Epithelial cell of proximal tubule (primary cell): ENCODE results near the gene LDAH. TPM values are rescaled to one million over a fixed set of nuclear protein-coding genes. Genes with fewer than 3 reads are reported as not detected.

Experiments used
- DNase-seq: peaks from one replicate; pipeline ENCODE4 v3.0.0-alpha.2; 2011; ENCODE audit warnings: low read depth
- H3K4me3 ChIP-seq: 2 replicates; pipeline ENCODE4 v1.5.1; 2011; ENCODE audit warnings: low read depth, mild to moderate bottlenecking, low read length
- total RNA-seq: library from RNA; depleted of rRNA; stranded (reverse); fragments of >200 nt; gene quantifications from 2 replicates; pipeline ENCODE4 v1.2.3, GENCODE V29; 2015
- TF ChIP-seq, protein P1 (sequence below): conservative IDR thresholded peaks from 2 replicates; pipeline ENCODE4 v1.5.1; 2012; ENCODE audit warnings: low read depth, mild to moderate bottlenecking, low read length

LDAH gene
- total RNA-seq, 1 donor from 2014 or later, result 16.5 TPM

DNA sequence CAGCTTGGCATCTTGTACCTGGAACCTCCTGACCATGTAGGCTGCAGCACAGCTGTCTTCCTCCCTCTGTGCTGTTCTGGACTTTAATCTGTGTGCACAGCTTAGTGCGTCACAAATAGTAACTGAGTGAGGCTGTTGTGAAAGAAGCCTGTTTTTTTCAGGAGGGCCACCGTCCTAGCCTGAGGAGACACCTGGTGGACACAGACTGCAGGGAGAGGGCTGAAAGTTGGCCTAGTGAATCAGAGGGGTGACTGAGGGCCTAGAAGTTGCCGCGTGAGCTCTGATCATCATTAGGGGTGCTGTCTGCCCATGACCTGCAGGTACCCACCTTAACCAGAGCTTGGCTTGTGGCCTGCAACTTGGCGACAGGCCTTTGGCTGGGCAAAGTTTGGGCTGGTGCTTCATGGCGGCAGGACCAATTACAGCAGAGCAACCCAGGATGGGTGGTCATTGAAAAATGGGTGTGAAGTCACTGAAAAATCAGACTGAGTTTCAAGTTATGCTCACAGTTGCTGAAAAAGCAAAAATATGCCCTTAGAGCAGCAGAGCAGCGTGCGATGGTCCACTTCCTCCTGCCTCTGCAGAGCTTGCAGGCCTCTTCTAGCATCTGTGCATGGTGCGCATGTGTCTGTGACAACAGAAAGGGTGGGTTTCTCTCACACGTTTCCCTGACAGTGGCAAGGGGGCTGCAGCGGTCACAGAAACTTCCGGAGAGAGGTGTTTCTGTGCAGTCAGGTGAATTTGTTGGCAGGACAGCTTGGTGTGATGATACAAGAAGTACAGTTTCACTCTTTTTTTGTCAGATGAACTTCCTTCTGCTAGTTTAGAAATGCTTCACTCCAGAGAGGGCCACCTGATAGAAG, 146.3 kb downstream of the LDAH start:
- H3K4me3 ChIP-seq, result no peak overlapping the region
- DNase-seq, result peak; percentile 26

DNA sequence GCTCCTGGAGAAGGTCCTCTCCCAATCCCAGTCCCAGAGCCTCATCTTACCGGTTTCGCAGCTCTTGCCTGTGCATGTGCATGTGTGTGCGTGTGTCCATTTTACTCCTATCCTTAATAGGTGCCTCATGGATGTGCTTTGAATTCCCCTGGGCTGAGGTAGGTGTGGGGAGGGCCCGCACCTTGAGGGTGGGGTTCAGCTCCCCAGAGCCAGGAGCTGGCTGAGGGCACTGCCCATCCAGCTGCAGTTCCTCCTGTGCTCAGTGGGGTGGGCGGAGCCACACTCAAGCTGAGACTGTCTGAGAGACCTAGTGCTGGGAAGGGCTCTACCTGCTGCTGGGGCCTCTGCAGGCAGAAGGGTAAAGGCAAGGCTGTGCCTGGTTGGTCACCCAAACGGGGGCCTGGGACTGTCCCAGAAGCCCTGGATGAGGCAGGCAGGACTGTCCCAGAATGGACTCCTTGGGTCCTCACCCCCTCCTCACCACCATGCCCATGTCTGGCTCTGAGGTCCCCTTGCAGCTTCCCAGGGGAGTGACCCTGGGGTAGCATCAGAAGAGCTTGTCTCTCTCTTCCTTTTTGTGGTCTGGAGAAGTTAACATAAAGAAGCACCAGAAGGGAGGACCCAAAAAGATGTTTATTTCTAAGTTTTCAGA, 147.1 kb downstream of the LDAH start:
- no peak overlapping the region for H3K4me3 ChIP-seq
- TF ChIP-seq, protein P1, sequence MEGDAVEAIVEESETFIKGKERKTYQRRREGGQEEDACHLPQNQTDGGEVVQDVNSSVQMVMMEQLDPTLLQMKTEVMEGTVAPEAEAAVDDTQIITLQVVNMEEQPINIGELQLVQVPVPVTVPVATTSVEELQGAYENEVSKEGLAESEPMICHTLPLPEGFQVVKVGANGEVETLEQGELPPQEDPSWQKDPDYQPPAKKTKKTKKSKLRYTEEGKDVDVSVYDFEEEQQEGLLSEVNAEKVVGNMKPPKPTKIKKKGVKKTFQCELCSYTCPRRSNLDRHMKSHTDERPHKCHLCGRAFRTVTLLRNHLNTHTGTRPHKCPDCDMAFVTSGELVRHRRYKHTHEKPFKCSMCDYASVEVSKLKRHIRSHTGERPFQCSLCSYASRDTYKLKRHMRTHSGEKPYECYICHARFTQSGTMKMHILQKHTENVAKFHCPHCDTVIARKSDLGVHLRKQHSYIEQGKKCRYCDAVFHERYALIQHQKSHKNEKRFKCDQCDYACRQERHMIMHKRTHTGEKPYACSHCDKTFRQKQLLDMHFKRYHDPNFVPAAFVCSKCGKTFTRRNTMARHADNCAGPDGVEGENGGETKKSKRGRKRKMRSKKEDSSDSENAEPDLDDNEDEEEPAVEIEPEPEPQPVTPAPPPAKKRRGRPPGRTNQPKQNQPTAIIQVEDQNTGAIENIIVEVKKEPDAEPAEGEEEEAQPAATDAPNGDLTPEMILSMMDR, result no peak
- DNase-seq, result no peak

More for the DNA sequence above, 146.3 kb downstream of the LDAH start:
- TF ChIP-seq, protein P1, result peak; percentile 60

DNA sequence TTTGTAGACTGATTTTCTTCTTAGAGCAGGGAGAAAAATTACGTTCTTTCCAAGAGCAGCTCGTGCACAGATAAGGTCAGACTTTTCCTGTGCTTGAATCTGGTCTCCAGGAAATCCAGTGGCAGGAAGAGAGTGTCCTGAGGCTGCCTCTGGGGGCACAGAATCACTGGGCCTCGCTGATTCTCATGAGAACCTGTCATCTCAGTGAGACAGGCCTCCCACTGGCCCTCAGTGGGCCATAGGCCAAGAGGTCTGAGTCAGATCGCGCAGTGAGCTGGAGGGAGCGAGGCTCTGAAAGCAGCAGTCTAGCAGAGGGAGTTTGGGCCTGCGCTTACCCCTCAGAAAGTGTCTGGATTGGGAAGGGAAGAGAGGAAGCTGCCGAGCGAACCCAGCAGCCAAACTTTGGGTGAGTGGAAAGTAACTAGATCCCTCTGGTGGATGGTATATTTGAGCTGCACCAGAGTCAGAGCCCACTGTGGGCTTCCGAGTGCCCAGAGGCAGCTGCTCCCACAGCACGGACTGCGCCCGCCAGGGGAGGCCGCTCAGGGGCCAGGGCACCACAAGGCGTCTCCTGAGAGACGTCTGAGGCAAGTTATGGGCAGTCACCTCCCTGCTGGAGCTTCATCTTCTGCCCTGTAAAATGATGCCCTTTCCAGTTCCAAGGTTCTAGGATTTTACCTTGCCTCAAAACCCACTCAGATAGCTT, 147.8 kb downstream of the LDAH start:
- no peak for DNase-seq
- TF ChIP-seq, protein P1, result peak; percentile 4

DNA sequence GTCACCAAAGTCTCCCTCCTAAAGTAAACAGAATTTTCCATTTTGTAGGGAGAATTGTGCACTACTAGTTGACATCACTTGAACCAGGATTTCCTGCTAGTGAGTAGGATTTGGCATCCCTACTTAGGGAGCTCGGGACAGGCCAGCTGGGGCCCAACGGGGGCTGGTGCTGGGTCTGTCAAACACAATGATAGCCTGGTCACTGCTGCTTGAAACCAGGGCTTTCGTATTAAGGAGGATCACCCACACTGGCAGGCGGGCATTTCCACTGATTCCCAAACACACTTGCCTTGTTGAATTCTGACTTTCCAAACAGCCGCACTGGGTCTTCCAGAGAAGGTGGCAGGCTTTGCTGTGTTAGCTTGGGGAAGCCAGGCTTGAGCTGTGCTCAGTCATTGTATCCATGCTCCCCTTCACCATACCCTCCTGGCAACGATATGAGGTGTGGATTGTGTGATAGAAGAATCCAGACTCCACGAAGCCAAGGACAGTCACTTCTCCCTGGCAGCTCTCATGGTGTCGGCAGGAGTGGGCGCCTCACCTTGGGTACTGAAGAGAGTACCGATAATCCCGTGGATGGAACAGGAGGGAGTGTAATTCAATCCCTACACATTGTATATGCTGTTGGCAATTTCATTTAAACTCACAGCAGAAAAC, 148.5 kb downstream of the LDAH start:
- TF ChIP-seq, protein P1, result no peak
- no peak for DNase-seq
- H3K4me3 ChIP-seq, result no peak overlapping the region

More for the DNA sequence above, 147.8 kb downstream of the LDAH start:
- no peak overlapping the region for H3K4me3 ChIP-seq

DNA sequence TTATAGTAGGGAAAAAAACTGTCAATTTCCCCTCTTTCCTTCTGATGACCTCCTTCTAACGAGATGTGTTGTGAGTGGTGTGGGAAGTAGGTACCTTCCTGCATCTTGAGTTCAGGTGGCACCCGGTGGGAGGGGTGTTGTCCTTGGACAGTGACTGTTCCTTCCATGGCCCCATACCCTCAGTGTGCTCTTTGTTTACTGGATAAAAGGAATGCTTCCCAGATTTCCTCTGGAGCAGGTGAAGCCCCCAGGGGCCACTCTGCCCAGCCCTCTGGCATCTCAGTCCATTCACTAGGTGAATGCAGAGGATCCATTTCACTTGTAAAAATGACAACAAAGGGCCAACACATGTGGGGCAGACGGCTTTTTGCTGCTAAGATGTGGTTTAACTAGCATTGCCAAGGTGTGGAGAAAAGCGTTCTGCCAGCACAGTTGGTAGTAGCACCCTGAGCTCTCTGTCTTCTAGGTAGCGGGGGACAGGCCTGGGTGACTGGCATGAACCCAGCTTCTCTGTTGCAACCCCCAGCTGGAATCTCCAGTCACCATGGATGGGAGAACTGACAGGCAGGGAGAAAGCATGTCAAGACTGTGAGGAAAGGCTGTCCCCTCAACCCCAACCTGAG, 149.1 kb downstream of the LDAH start:
- DNase-seq, result no peak
- TF ChIP-seq, protein P1, result no peak
- no peak overlapping the region for H3K4me3 ChIP-seq
